ENCODE data around the gene VPS4B. TPM values are rescaled to one million over a fixed set of nuclear protein-coding genes. Genes with fewer than 3 reads are reported as not detected.

The VPS4B gene
- total and polyA plus RNA-seq, 8 donors, result 48.2 to 71.4 (median 54.5) TPM

GRCh38 chr18:63339920-63340484 is 82.3 kb downstream of the VPS4B start:
- ATAC-seq, result no peak

More at GRCh38 chr18:63339920-63340484, 82.3 kb downstream of the VPS4B start:
- intact Hi-C loops (cut with DNase I), result loop anchor here in 1 of 2 donors (10.0 kb wide), 1 partner anchor 95 kb away; no protein-coding TSS in a partner anchor
- Histone ChIP-seq H3K27ac (no peak overlapping the region), H3K36me3 (peaks cover 0 to 80% of the 10 kb centered on the region in 2 donors), H3K4me1 (no peaks in the 10 kb centered on the region), H3K4me3 (no peak overlapping the region), H3K27me3 (no peaks in the 10 kb centered on the region), H3K9me3 (no peaks in the 10 kb centered on the region)
- peak; percentile 36 to 41 for TF ChIP-seq CTCF (IDR thresholded peaks at IDR 0.05)
- peak in 1 of 4 donors; percentile 9 for DNase-seq

Other genes starting within 250 kb of the VPS4B start
- gene BCL2, start 102.7 kb downstream of the VPS4B start, total RNA-seq, result 1 to 10 TPM; 6.3 to 8.7 TPM
- gene BCL2, start 102.7 kb downstream of the VPS4B start, polyA plus RNA-seq (ENCODE audit: insufficient read length in 6 of 6), result 10 to 100 TPM in 5 of 6 donors, 1 to 10 TPM in 1; 9.9 to 11.3 (median 11.0) TPM
- 10 to 100 TPM; 62.5 to 70.2 TPM for gene KDSR, start 55.3 kb downstream of the VPS4B start, total RNA-seq
- 10 to 100 TPM; 41.1 to 44.1 (median 42.0) TPM for gene KDSR, start 55.3 kb downstream of the VPS4B start, polyA plus RNA-seq (ENCODE audit: insufficient read length in 6 of 6)
- under 1 TPM in 1 of 2 donors, not detected in 1; 0.34 TPM for gene SERPINB5, start 54.5 kb upstream of the VPS4B start, total RNA-seq
- gene SERPINB5, start 54.5 kb upstream of the VPS4B start, polyA plus RNA-seq (ENCODE audit: insufficient read length in 6 of 6), result not detected
- not detected for gene SERPINB12, start 119.9 kb upstream of the VPS4B start, total RNA-seq
- not detected for gene SERPINB12, start 119.9 kb upstream of the VPS4B start, polyA plus RNA-seq (ENCODE audit: insufficient read length in 6 of 6)
- gene SERPINB13, start 164.9 kb upstream of the VPS4B start, total RNA-seq, result not detected
- not detected for gene SERPINB13, start 164.9 kb upstream of the VPS4B start, polyA plus RNA-seq (ENCODE audit: insufficient read length in 6 of 6)
- gene SERPINB4, start 221.8 kb upstream of the VPS4B start, total RNA-seq, result under 1 TPM in 1 of 2 donors, not detected in 1; 0.42 TPM
- gene SERPINB4, start 221.8 kb upstream of the VPS4B start, polyA plus RNA-seq (ENCODE audit: insufficient read length in 6 of 6), result not detected
- gene SERPINB3, start 239.4 kb upstream of the VPS4B start, total RNA-seq, result not detected
- gene SERPINB3, start 239.4 kb upstream of the VPS4B start, polyA plus RNA-seq (ENCODE audit: insufficient read length in 6 of 6), result not detected

Measured in left lung (tissue), 10 donors.